Tibial nerve (tissue), 4 donors: Measurements from ENCODE around the gene KRTAP26-1. TPM values are rescaled to one million over a fixed set of nuclear protein-coding genes. Genes with fewer than 3 reads are reported as not detected.

Experiments used
- DNase-seq, 2 donors: peaks; one replicate each; pipeline ENCODE4 v3.0.0-alpha.2; 2019; ENCODE audit warnings: low spot score in 2 of 2
- H3K27ac ChIP-seq, 4 donors: fragments of 200-600 bp; sonication (generic) in 3 of 4; one replicate each; pipeline ENCODE4 v1.5.1; 2017 to 2019; ENCODE audit warnings: mild to moderate bottlenecking in 1 of 4
- H3K27me3 ChIP-seq, 2 donors: fragments of 200-600 bp; sonication (generic) in 1 of 2; one replicate each; pipeline versions ENCODE4 v1.5.1 to v1.6.0; 2017 to 2019
- H3K36me3 ChIP-seq, 3 donors: fragments of 200-600 bp; sonication (generic); one replicate each; pipeline ENCODE4 v1.5.1; 2018 to 2019
- H3K4me1 ChIP-seq, 4 donors: fragments of 200-600 bp; sonication (generic) in 3 of 4; one replicate each; pipeline ENCODE4 v1.5.1; 2017 to 2019
- H3K4me3 ChIP-seq, 4 donors: fragments of 200-600 bp; sonication (generic) in 3 of 4; one replicate each; pipeline ENCODE4 v1.5.1; 2017 to 2019; ENCODE audit warnings: mild to moderate bottlenecking in 1 of 4, moderate library complexity in 1 of 4
- H3K9me3 ChIP-seq, 4 donors: fragments of 200-600 bp; sonication (generic) in 3 of 4; one replicate each; pipeline ENCODE4 v1.5.1; 2017 to 2019
- CTCF ChIP-seq, 5 experiments: fragments of 200-600 bp in 3 of 5; fragments of 450-650 bp in 2 of 5; sonication (generic) in 3 of 5; IDR thresholded peaks; one replicate each; pipeline ENCODE4 v1.5.1; 2016 to 2019; ENCODE audit warnings: antibody characterized with exemption in 5 of 5, mild to moderate bottlenecking in 3 of 5, moderate library complexity in 2 of 5
- EP300 ChIP-seq, 2 donors: sonication (generic); formaldehyde crosslinking; IDR thresholded peaks; one replicate each; pipeline ENCODE4 v1.6.1; 2017; ENCODE audit warnings: antibody characterized with exemption in 2 of 2, mild to moderate bottlenecking in 1 of 2
- POLR2A ChIP-seq, 2 donors: fragments of 450-650 bp; IDR thresholded peaks; one replicate each; pipeline ENCODE4 v1.6.1; 2017; ENCODE audit warnings: antibody characterized with exemption in 2 of 2, mild to moderate bottlenecking in 2 of 2, moderate library complexity in 2 of 2
- WGBS, 2 donors: methylation state at CpG; one replicate each; pipeline ENCODE4 v1.1.5; 2018; 5-methylcytosine and 5-hydroxymethylcytosine counted together
- total RNA-seq, 4 donors: library from RNA; depleted of rRNA; stranded (reverse); fragments of >200 nt; gene quantifications; one replicate each; pipeline ENCODE4 v1.1.0, GENCODE V29; 2016

The KRTAP26-1 gene
- total RNA-seq, 4 donors from 2014 or later, result not detected

GRCh38 chr21:30337276-30337744 lies 17.2 kb upstream of the KRTAP26-1 start, which contains the start of gene KRTAP27-1:
Gene KRTAP27-1, minus strand, starts transcription at chr21:30337694. Its CDS starts 26 bp downstream, at chr21:30337668.
- Histone ChIP-seq H3K27ac (no peak within 1 kb of the TSS), H3K4me1 (peaks cover 0 to 3% (median 0%) of the 10 kb centered on the region in 4 donors), H3K27me3 (no peaks in the 10 kb centered on the region), H3K9me3 (no peaks in the 10 kb centered on the region), H3K4me3 (no peak within 1 kb of the TSS), H3K36me3 (no peaks in the 10 kb centered on the region)
- 80 to 92% methylated on average over 6 of the region's 6 CpGs for whole genome bisulfite sequencing, 2 donors
- no peak for DNase-seq
- TF ChIP-seq EP300 (IDR thresholded peaks at IDR 0.05) (no peak), POLR2A (IDR thresholded peaks at IDR 0.05) (no peak), CTCF (IDR thresholded peaks at IDR 0.05) (no peak)

GRCh38 chr21:30336596-30336995 lies 16.5 kb upstream of the KRTAP26-1 start:
- no peaks in the 10 kb centered on the region for H3K27me3 ChIP-seq
- no peak overlapping the region for H3K4me3 ChIP-seq
- no peaks in the 10 kb centered on the region for H3K36me3 ChIP-seq
- no peak for DNase-seq
- H3K27ac ChIP-seq, result no peak overlapping the region
- H3K4me1 ChIP-seq, result peaks cover 0 to 3% (median 0%) of the 10 kb centered on the region in 4 donors
- WGBS, 2 donors, result 53 to 57% methylated on average over 2 of the region's 2 CpGs
- TF ChIP-seq POLR2A (IDR thresholded peaks at IDR 0.05) (no peak), CTCF (IDR thresholded peaks at IDR 0.05) (no peak), EP300 (IDR thresholded peaks at IDR 0.05) (no peak)
- no peaks in the 10 kb centered on the region for H3K9me3 ChIP-seq

GRCh38 chr21:30333736-30334135 lies 13.6 kb upstream of the KRTAP26-1 start:
- no peak overlapping the region for H3K4me3 ChIP-seq
- H3K27me3 ChIP-seq, result no peaks in the 10 kb centered on the region
- 74 to 78% methylated on average over 3 of the region's 3 CpGs for WGBS, 2 donors
- peaks cover 0 to 3% (median 0%) of the 10 kb centered on the region in 4 donors for H3K4me1 ChIP-seq
- H3K27ac ChIP-seq, result no peak overlapping the region
- H3K36me3 ChIP-seq, result no peaks in the 10 kb centered on the region
- H3K9me3 ChIP-seq, result no peaks in the 10 kb centered on the region
- no peak for DNase-seq
- no peak for TF ChIP-seq POLR2A (IDR thresholded peaks at IDR 0.05)
- no peak for TF ChIP-seq CTCF (IDR thresholded peaks at IDR 0.05)
- TF ChIP-seq EP300 (IDR thresholded peaks at IDR 0.05), result no peak

- Histone ChIP-seq H3K36me3 (no peaks in the 10 kb centered on the region), H3K27ac (no peak overlapping the region), H3K4me3 (no peak overlapping the region), H3K9me3 (no peaks in the 10 kb centered on the region), H3K27me3 (no peaks in the 10 kb centered on the region), H3K4me1 (peaks cover 0 to 3% (median 0%) of the 10 kb centered on the region in 4 donors)
- DNase-seq, result no peak
- WGBS, 2 donors, result 87 to 91% methylated on average over 2 of the region's 2 CpGs
- TF ChIP-seq POLR2A (IDR thresholded peaks at IDR 0.05) (no peak), EP300 (IDR thresholded peaks at IDR 0.05) (no peak), CTCF (IDR thresholded peaks at IDR 0.05) (no peak)
Measured at GRCh38 chr21:30332681-30333080, 12.6 kb upstream of the KRTAP26-1 start.

- Histone ChIP-seq H3K27me3 (no peaks in the 10 kb centered on the region), H3K36me3 (no peaks in the 10 kb centered on the region), H3K4me1 (no peaks in the 10 kb centered on the region), H3K4me3 (no peak overlapping the region), H3K27ac (no peak overlapping the region), H3K9me3 (peaks cover 0 to 16% (median 0%) of the 10 kb centered on the region in 4 donors)
- whole genome bisulfite sequencing, 2 donors, result 86 to 92% methylated on average over 4 of the region's 4 CpGs
- no peak for DNase-seq
- TF ChIP-seq CTCF (IDR thresholded peaks at IDR 0.05) (no peak), POLR2A (IDR thresholded peaks at IDR 0.05) (no peak), EP300 (IDR thresholded peaks at IDR 0.05) (no peak)
Measured at GRCh38 chr21:30329203-30329875, 9.2 kb upstream of the KRTAP26-1 start.
